Spleen (tissue), 7 donors: ENCODE results near the gene ZFP91.

Source experiments
- CTCF ChIP-seq, 11 experiments: fragments of 200-600 bp in 7 of 11; fragments of 450-650 bp in 4 of 11; sonication (generic) in 4 of 11; IDR thresholded peaks in 8 of 11; conservative IDR thresholded peaks in 3 of 11; 1 replicate in 7 of 11; 2 replicates in 4 of 11; pipeline versions ENCODE4 v1.4.0 to v1.8.0; 2016 to 2021; ENCODE audit warnings: antibody characterized with exemption in 11 of 11, inconsistent platforms in 4 of 11, mild to moderate bottlenecking in 1 of 11
- POLR2AphosphoS5 ChIP-seq, 3 donors: sonication (generic); formaldehyde crosslinking; IDR thresholded peaks; one replicate each; pipeline ENCODE4 v1.5.1; 2017; ENCODE audit warnings: antibody characterized with exemption in 3 of 3
- donor health status: DM: no; HTN: no; CAD: no; lungs with moderate emphysema.
- donor health status: DM: no; HTN: no; CAD: no.
- donor health status: DM: no; HTN: no; CAD: no.

GRCh38 chr11:58629857-58630256 is 51.0 kb downstream of the ZFP91 start:
- no peak for TF ChIP-seq POLR2AphosphoS5 (IDR thresholded peaks at IDR 0.05)
- TF ChIP-seq CTCF (IDR thresholded peaks at IDR 0.05 in 8 of 11, conservative IDR thresholded peaks at IDR 0.05 in 3 of 11): peak in 7 of 11 experiments; percentile 25 to 49 (median 35)
